22Rv1 (cell line): ENCODE results near the gene CENPP.

Experiments used
- H3K27ac ChIP-seq: fragments of 450-650 bp; 2 replicates; pipeline ENCODE4 v1.5.1; 2017
- CTCF ChIP-seq: fragments of 450-650 bp; IDR thresholded peaks from 2 replicates; pipeline ENCODE4 v1.5.1; 2017; ENCODE audit warnings: mild to moderate bottlenecking
- ZFX ChIP-seq: fragments of 450-650 bp; IDR thresholded peaks from 2 replicates; pipeline ENCODE4 v1.6.1; 2017; ENCODE audit warnings: antibody characterized with exemption, borderline replicate concordance

Gene CENPP

GRCh38 chr9:92614763-92615461 lies 289.2 kb downstream of the CENPP start:
- no peak for TF ChIP-seq ZFX
- no peak for TF ChIP-seq CTCF
- H3K27ac ChIP-seq: no peak overlapping the region

GRCh38 chr9:92615790-92616189 lies 290.0 kb downstream of the CENPP start:
- no peak overlapping the region for H3K27ac ChIP-seq
- TF ChIP-seq CTCF (no peak), ZFX (no peak)

DNA sequence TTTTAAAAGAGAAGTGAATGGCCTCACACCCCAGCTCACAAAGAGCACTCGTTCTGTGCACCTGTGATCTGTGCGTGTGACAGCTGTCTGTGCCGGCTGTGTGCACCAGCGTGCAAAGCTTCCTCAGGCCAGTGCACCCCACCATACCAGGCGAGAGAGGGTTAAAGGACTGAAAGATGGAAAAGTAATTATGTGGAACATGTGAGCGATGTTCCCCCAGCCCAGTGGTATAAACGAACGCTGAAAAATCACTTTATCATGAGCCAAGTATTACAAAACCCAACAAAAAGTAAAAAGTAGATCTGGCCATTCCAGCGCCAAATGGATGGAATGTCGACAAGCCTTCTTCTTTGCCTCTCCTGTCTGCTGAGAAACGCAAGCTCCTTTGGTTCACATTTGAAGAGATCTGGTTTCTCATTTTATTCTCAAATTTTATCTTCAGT lies 290.5 kb downstream of the CENPP start:
- no peak for TF ChIP-seq CTCF
- TF ChIP-seq ZFX: no peak
- no peak overlapping the region for H3K27ac ChIP-seq

DNA sequence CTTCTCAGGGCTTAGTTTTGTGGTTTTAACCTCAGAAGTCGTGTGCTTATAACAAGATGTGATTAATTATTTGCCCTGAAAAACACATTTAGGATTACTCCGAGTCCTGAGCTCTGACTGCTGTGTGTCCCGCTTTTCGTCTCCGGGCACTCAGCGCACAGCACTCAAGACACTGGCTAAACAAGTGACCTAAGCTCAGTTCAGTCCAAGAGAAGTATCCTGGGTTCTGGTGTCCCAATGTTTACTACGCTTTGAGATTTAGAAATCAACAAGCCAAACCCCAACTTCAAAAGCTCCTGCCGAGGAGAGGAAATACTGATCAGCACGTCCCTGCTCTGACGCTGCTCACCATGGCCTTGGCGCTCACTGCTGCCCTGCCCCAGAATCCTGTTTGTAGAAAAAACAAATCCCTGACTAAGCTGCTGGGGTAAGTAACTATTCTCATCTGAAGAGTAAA lies 290.9 kb downstream of the CENPP start:
- TF ChIP-seq ZFX (no peak), CTCF (no peak)

GRCh38 chr9:92617195-92617813 lies 291.6 kb downstream of the CENPP start:
- H3K27ac ChIP-seq: no peak overlapping the region

More for the DNA sequence above, 290.9 kb downstream of the CENPP start:
- no peak overlapping the region for H3K27ac ChIP-seq

DNA sequence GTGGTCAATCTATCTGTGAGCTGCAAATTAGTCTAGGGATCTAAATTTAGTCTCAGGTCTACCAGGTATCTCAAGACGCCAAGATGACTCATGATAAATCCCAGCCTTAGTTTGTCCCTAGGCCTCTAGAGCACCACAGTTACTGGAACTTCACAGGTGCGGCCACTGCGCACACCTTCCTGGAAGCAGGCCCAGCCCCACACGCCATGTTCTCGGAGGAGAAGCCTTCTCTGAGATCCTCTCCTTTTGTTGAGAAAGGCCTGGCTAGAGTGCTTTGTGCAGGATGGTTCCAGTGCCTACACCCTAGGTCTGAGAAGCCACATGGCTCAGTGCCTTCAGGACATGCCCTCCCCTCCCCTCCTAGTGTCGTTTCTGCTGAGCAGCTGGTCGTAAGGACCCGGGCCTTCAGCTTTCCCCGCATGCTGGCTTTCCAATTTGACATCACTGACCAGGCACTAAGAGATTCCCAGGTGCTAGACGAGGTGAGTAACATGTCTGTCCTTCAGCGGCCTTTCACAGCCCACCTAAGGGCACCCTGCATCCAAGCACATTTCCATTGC lies 292.3 kb downstream of the CENPP start:
- no peak overlapping the region for H3K27ac ChIP-seq
- TF ChIP-seq CTCF: no peak

More at GRCh38 chr9:92617195-92617813, 291.6 kb downstream of the CENPP start:
- no peak for TF ChIP-seq ZFX
- no peak for TF ChIP-seq CTCF

DNA sequence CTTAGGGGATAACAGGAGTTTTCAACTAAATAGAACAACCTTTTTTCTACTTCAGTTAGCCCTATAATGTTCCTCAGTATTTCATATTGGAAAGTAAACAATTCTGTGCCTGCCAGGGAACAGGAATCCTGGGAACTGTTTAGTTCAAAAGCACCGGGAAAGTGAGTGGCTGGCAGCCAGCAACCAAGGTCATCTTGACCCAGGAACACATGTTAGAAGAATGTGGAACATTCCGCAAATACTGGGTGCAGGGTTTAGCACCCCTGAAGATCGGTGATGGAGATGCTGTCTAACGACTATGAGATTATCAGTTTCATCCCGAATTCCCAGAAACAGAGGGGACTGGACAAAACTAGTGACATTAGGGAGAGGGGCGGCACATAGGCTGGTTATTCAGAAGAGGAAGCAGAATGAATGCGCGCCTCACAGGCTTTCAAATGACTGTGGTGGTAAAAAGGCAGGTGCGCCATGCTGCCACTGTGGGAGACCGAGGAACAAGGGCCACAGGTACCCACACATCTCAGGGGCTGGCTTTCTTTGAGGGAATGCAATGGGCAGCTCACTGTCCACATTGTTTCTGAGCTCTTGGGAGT lies 293.0 kb downstream of the CENPP start:
- TF ChIP-seq CTCF (no peak), ZFX (no peak)
- H3K27ac ChIP-seq: no peak overlapping the region
